ENCODE results near the gene GRM5. TPM values are rescaled to one million over a fixed set of nuclear protein-coding genes. Genes with fewer than 3 reads are reported as not detected.

GRM5 gene
- total RNA-seq, 3 donors from 2014 or later: 0.33 TPM; not detected in 2

- no peak for DNase-seq (ENCODE audit: low spot score in 2 of 2)
- Histone ChIP-seq H3K4me3 (no peak overlapping the region), H3K36me3 (no peaks in the 10 kb centered on the region), H3K9me3 (no peaks in the 10 kb centered on the region), H3K27me3 (peaks cover 0 to 32% of the 10 kb centered on the region in 2 donors), H3K27ac (no peak overlapping the region), H3K4me1 (no peaks in the 10 kb centered on the region)
- TF ChIP-seq POLR2A (IDR thresholded peaks at IDR 0.05): no peak
- TF ChIP-seq POLR2AphosphoS5 (IDR thresholded peaks at IDR 0.05): no peak
- TF ChIP-seq, protein P1, sequence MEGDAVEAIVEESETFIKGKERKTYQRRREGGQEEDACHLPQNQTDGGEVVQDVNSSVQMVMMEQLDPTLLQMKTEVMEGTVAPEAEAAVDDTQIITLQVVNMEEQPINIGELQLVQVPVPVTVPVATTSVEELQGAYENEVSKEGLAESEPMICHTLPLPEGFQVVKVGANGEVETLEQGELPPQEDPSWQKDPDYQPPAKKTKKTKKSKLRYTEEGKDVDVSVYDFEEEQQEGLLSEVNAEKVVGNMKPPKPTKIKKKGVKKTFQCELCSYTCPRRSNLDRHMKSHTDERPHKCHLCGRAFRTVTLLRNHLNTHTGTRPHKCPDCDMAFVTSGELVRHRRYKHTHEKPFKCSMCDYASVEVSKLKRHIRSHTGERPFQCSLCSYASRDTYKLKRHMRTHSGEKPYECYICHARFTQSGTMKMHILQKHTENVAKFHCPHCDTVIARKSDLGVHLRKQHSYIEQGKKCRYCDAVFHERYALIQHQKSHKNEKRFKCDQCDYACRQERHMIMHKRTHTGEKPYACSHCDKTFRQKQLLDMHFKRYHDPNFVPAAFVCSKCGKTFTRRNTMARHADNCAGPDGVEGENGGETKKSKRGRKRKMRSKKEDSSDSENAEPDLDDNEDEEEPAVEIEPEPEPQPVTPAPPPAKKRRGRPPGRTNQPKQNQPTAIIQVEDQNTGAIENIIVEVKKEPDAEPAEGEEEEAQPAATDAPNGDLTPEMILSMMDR (IDR thresholded peaks at IDR 0.05): no peak
- intact Hi-C loops (cut with DNase I; ENCODE audit: low total_unique reads): no loop called here
These were observed 554.8 kb downstream of the GRM5 start for GRCh38 chr11:88511006-88511405.

DNA sequence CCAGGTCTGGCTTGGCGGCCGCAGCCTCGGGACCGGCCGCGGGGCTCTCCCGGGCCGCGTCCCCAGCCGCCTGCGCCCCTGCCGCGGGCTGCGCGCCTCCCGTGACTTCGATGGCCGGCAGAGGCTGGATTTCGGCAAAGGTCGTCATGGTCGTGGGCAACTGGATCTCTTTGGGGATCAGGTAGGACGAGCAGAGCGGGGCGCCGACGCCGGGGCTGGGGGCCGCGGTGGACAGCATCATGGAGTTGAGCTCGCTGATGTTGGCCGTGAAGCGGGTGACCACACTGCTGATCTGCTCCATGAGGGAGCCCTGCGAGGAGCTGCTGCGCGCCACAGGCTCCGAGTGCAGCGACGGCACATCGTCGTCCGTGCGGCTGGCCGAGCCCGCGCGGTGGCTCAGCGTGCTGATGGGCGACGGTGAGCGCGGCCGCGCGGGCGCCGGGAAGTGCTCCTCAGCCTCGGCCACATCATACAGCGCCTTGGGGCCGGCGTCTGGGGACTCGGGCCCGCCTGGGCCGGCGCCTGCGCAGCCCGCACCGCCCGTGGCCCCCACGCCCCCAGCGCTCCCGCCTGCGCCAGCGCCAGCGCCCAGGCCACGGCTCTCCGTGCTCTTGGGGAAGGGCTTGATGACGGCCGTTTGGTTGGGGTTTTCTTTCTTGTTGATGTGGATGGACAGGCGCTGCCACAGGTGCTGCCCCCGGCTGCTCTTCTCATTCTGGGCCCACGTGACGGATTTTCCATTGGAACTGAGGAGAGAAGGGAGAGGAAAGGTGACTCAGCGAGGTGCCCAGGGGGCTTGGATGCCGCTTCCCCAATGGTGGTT, 556.8 kb downstream of the GRM5 start:
- DNase-seq (ENCODE audit: low spot score in 2 of 2): no peak
- intact Hi-C loops (cut with DNase I; ENCODE audit: low total_unique reads): no loop called here
- Histone ChIP-seq H3K27ac (no peak overlapping the region), H3K4me1 (no peaks in the 10 kb centered on the region), H3K9me3 (no peaks in the 10 kb centered on the region), H3K27me3 (peaks cover 0 to 32% of the 10 kb centered on the region in 2 donors), H3K36me3 (no peaks in the 10 kb centered on the region), H3K4me3 (peak overlapping the region; percentile 10 to 63 (median 25))
- TF ChIP-seq POLR2AphosphoS5 (IDR thresholded peaks at IDR 0.05) (no peak), POLR2A (IDR thresholded peaks at IDR 0.05) (no peak)
- TF ChIP-seq, protein P1 (IDR thresholded peaks at IDR 0.05): no peak

- H3K27ac ChIP-seq: no peak overlapping the region
- DNase-seq (ENCODE audit: low spot score in 2 of 2): no peak
- peak overlapping the region; percentile 10 to 63 (median 25) for H3K4me3 ChIP-seq
- H3K9me3 ChIP-seq: no peaks in the 10 kb centered on the region
- peaks cover under 1% of the 10 kb centered on the region for H3K36me3 ChIP-seq
- peaks cover 0 to 32% of the 10 kb centered on the region in 2 donors for H3K27me3 ChIP-seq
- intact Hi-C loops (cut with DNase I; ENCODE audit: low total_unique reads): no loop called here
- no peak for TF ChIP-seq POLR2AphosphoS5 (IDR thresholded peaks at IDR 0.05)
- no peaks in the 10 kb centered on the region for H3K4me1 ChIP-seq
These were observed 557.4 kb downstream of the GRM5 start for GRCh38 chr11:88508418-88508758.

- H3K27ac ChIP-seq: no peak overlapping the region
- DNase-seq (ENCODE audit: low spot score in 2 of 2): no peak
- TF ChIP-seq, protein P1 (IDR thresholded peaks at IDR 0.05): no peak
- TF ChIP-seq POLR2AphosphoS5 (IDR thresholded peaks at IDR 0.05): no peak
- TF ChIP-seq POLR2A (IDR thresholded peaks at IDR 0.05): no peak
- H3K27me3 ChIP-seq: peaks cover 0 to 32% of the 10 kb centered on the region in 2 donors
- H3K9me3 ChIP-seq: no peaks in the 10 kb centered on the region
- intact Hi-C loops (cut with DNase I; ENCODE audit: low total_unique reads): no loop called here
- H3K4me1 ChIP-seq: no peaks in the 10 kb centered on the region
- no peak overlapping the region for H3K4me3 ChIP-seq
- H3K36me3 ChIP-seq: peaks cover 5% of the 10 kb centered on the region
These were observed 557.9 kb downstream of the GRM5 start for GRCh38 chr11:88507771-88508417.

DNA sequence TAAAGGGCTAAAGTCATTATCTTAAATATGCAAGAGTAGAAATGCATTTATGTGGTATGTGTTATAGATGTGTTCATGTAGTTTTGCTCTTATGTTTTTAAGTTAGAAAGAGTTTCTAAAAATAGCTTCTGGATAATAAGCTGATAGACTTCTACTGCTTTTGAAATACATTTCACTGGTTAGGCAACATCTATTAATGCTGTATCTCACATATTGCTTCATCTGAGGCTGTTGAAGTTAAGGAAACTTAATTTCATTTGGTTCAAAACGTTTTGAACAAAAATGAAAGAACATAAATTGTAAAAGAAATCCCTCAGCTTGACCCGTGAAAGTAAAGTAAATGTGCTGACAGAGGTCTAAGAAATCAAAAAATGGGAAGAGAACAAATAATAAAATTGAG, 564.2 kb downstream of the GRM5 start:
- no peak overlapping the region for H3K27ac ChIP-seq
- no peak for TF ChIP-seq POLR2AphosphoS5 (IDR thresholded peaks at IDR 0.05)
- intact Hi-C loops (cut with DNase I; ENCODE audit: low total_unique reads): no loop called here
- H3K36me3 ChIP-seq: peaks cover 5% of the 10 kb centered on the region
- no peak for DNase-seq (ENCODE audit: low spot score in 2 of 2)
- H3K9me3 ChIP-seq: no peaks in the 10 kb centered on the region
- H3K4me3 ChIP-seq: no peak overlapping the region
- H3K27me3 ChIP-seq: no peaks in the 10 kb centered on the region
- no peaks in the 10 kb centered on the region for H3K4me1 ChIP-seq

GRCh38 chr11:88495836-88496235, 569.9 kb downstream of the GRM5 start:
- H3K4me1 ChIP-seq: no peaks in the 10 kb centered on the region
- no peaks in the 10 kb centered on the region for H3K27me3 ChIP-seq
- no peaks in the 10 kb centered on the region for H3K36me3 ChIP-seq
- no peak overlapping the region for H3K4me3 ChIP-seq
- no peak for DNase-seq (ENCODE audit: low spot score in 2 of 2)
- TF ChIP-seq POLR2AphosphoS5 (IDR thresholded peaks at IDR 0.05) (no peak), POLR2A (IDR thresholded peaks at IDR 0.05) (no peak)
- TF ChIP-seq, protein P1 (IDR thresholded peaks at IDR 0.05): no peak
- no peak overlapping the region for H3K27ac ChIP-seq
- H3K9me3 ChIP-seq: no peaks in the 10 kb centered on the region
- intact Hi-C loops (cut with DNase I; ENCODE audit: low total_unique reads): no loop called here
